Lower lobe of right lung (tissue), 2 donors: ENCODE results near the gene MPRIP. TPM values are rescaled to one million over a fixed set of nuclear protein-coding genes. Genes with fewer than 3 reads are reported as not detected.
"Not testable (repeated sequence)": the region's sequence is repeated elsewhere in the genome, so short reads cannot be mapped to it uniquely, and the experiment has no call there.

Experiments used
- ATAC-seq, 2 donors: fragments of 200-7000 bp; cut with Tn5 transposase; one replicate each; pipeline ENCODE4 v1.9.1; 2020 to 2022; ENCODE audit warnings: mild to moderate bottlenecking in 2 of 2, moderate library complexity in 2 of 2
- DNase-seq: peaks from one replicate; pipeline ENCODE4 v3.0.0-alpha.2; 2020
- H3K27ac ChIP-seq: fragments of 200-600 bp; one replicate; pipeline ENCODE4 v1.8.0; 2022
- H3K27me3 ChIP-seq: fragments of 200-600 bp; one replicate; pipeline ENCODE4 v1.8.0; 2022; ENCODE audit warnings: low read depth
- H3K36me3 ChIP-seq: fragments of 200-600 bp; one replicate; pipeline ENCODE4 v1.8.0; 2022; ENCODE audit warnings: mild to moderate bottlenecking
- H3K4me1 ChIP-seq: fragments of 200-600 bp; one replicate; pipeline ENCODE4 v1.8.0; 2022
- H3K4me3 ChIP-seq: fragments of 200-600 bp; one replicate; pipeline ENCODE4 v1.8.0; 2022; ENCODE audit warnings: mild to moderate bottlenecking
- H3K9me3 ChIP-seq: fragments of 200-600 bp; one replicate; pipeline ENCODE4 v1.8.0; 2022
- CTCF ChIP-seq: fragments of 200-600 bp; IDR thresholded peaks from one replicate; pipeline ENCODE4 v1.8.0; 2022; ENCODE audit warnings: antibody characterized with exemption, mild to moderate bottlenecking
- intact Hi-C: fragments of 100-400 bp; cut with DNase I; formaldehyde crosslinking; loops from one replicate; pipeline ENCODE4 v1.11.0; 2022
- total RNA-seq: library from RNA; stranded (reverse); fragmentation: NEBNext Ultra II Directional; extraction: Animal tissue kit (Norgen Biotek cat#: 25700); gene quantifications from one replicate; pipeline ENCODE4 v1.2.1, GENCODE V29; 2021
- donor health status: DM: no; HTN: yes; CAD: no; lungs with severe emphysema.

Gene MPRIP
- total RNA-seq, 1 donor from 2014 or later, result 232 TPM

- ATAC-seq, result no peak
- H3K4me3 ChIP-seq, result no peak overlapping the region
- intact Hi-C loops, result no loop called here
- TF ChIP-seq CTCF, result no peak
- H3K36me3 ChIP-seq, result peaks cover 79% of the 10 kb centered on the region
- no peak overlapping the region for H3K27ac ChIP-seq
- DNase-seq, result no peak
- peaks cover 31% of the 10 kb centered on the region for H3K4me1 ChIP-seq
- no peaks in the 10 kb centered on the region for H3K27me3 ChIP-seq
- no peaks in the 10 kb centered on the region for H3K9me3 ChIP-seq
Measured at GRCh38 chr17:17181666-17182597, 139.7 kb downstream of the MPRIP start.

- H3K4me3 ChIP-seq, result no peak overlapping the region
- intact Hi-C loops, result no loop called here
- ATAC-seq (no peak), DNase-seq (no peak)
- peaks cover 76% of the 10 kb centered on the region for H3K36me3 ChIP-seq
- TF ChIP-seq CTCF, result no peak
- peaks cover 38% of the 10 kb centered on the region for H3K4me1 ChIP-seq
- no peaks in the 10 kb centered on the region for H3K27me3 ChIP-seq
- H3K9me3 ChIP-seq, result no peaks in the 10 kb centered on the region
- no peak overlapping the region for H3K27ac ChIP-seq
Measured at GRCh38 chr17:17182598-17183136, 140.4 kb downstream of the MPRIP start.

- Histone ChIP-seq H3K36me3 (peaks cover 75% of the 10 kb centered on the region), H3K27ac (no peak overlapping the region), H3K27me3 (no peaks in the 10 kb centered on the region), H3K4me3 (no peak overlapping the region), H3K9me3 (no peaks in the 10 kb centered on the region), H3K4me1 (peaks cover 43% of the 10 kb centered on the region)
- DNase-seq (no peak), ATAC-seq (peak; percentile 41 to 59)
- TF ChIP-seq CTCF, result no peak
- intact Hi-C loops, result no loop called here
Measured at GRCh38 chr17:17183744-17184143, 141.5 kb downstream of the MPRIP start.

GRCh38 chr17:17184985-17185757 is 142.9 kb downstream of the MPRIP start:
- H3K36me3 ChIP-seq, result peaks cover 72% of the 10 kb centered on the region
- ATAC-seq, H3K27me3 ChIP-seq, intact Hi-C loops, H3K27ac ChIP-seq, H3K9me3 ChIP-seq, H3K4me3 ChIP-seq, DNase-seq: not testable (repeated sequence)
- H3K4me1 ChIP-seq, result peaks cover 43% of the 10 kb centered on the region

- peaks cover 64% of the 10 kb centered on the region for H3K36me3 ChIP-seq
Measured at GRCh38 chr17:17186051-17186450, 143.8 kb downstream of the MPRIP start.

More at GRCh38 chr17:17186051-17186450, 143.8 kb downstream of the MPRIP start:
- DNase-seq (peak; percentile 67), ATAC-seq (peak; percentile 57 to 78)
- no peak for TF ChIP-seq CTCF
- intact Hi-C loops, result no loop called here
- Histone ChIP-seq H3K9me3 (no peaks in the 10 kb centered on the region), H3K4me1 (peaks cover 48% of the 10 kb centered on the region), H3K27me3 (no peaks in the 10 kb centered on the region), H3K4me3 (no peak overlapping the region), H3K27ac (peak overlapping the region; percentile 37)
